NCI-H146 treated with DMSO at 0.1 percent for 48 hours (cell line): ENCODE measurements around the gene FCRL5.
A peak's percentile ranks its signal among the peaks of the same experiment; 100 is the strongest.
"Not testable (repeated sequence)": the region's sequence is repeated elsewhere in the genome, so short reads cannot be mapped to it uniquely, and the experiment has no call there.

Experiments used
- DNase-seq: peaks from one replicate; lab custom pipeline; 2025; ENCODE audit not compliant: unreplicated experiment; lab: John Stamatoyannopoulos, UW

The FCRL5 gene

GRCh38 chr1:157551694-157552693 is at the start of gene FCRL5:
Gene FCRL5, minus strand, starts transcription at chr1:157552515. Its CDS starts 153 bp downstream, at chr1:157552362.
- DNase-seq: no peak

GRCh38 chr1:157600236-157600635 is 47.9 kb upstream of the FCRL5 start:
- DNase-seq: no peak

- no peak for DNase-seq
Measured at GRCh38 chr1:157597959-157598667, 45.8 kb upstream of the FCRL5 start, which contains the start of gene FCRL4. Gene FCRL4, minus strand, starts transcription at chr1:157598085. Its CDS starts 141 bp downstream, at chr1:157597944.

- DNase-seq: no peak
Measured at GRCh38 chr1:157596384-157596783, 44.1 kb upstream of the FCRL5 start.

GRCh38 chr1:157595356-157595755 is 43.0 kb upstream of the FCRL5 start:
- no peak for DNase-seq

- DNase-seq: no peak
Measured at GRCh38 chr1:157585984-157586383, 33.7 kb upstream of the FCRL5 start.

- no peak for DNase-seq
Measured at GRCh38 chr1:157584503-157584902, 32.2 kb upstream of the FCRL5 start.

GRCh38 chr1:157580828-157581210 is 28.5 kb upstream of the FCRL5 start:
- no peak for DNase-seq

- peak; percentile 16 for DNase-seq
Measured at GRCh38 chr1:157580179-157580827, 28.0 kb upstream of the FCRL5 start.

GRCh38 chr1:157577420-157577819 is 25.1 kb upstream of the FCRL5 start:
- DNase-seq: no peak

GRCh38 chr1:157575744-157576143 is 23.4 kb upstream of the FCRL5 start:
- DNase-seq: no peak

- DNase-seq: no peak
Measured at GRCh38 chr1:157574836-157575235, 22.5 kb upstream of the FCRL5 start.

GRCh38 chr1:157566484-157567300 is 14.4 kb upstream of the FCRL5 start:
- no peak for DNase-seq

GRCh38 chr1:157562515-157562914 is 10.2 kb upstream of the FCRL5 start:
- DNase-seq: no peak

GRCh38 chr1:157558119-157558518 is 5.8 kb upstream of the FCRL5 start:
- no peak for DNase-seq

GRCh38 chr1:157548081-157548480 is 4.2 kb downstream of the FCRL5 start:
- DNase-seq: not testable (repeated sequence)

- no peak for DNase-seq
Measured at GRCh38 chr1:157542676-157543075, 9.6 kb downstream of the FCRL5 start.

GRCh38 chr1:157540852-157541251 is 11.5 kb downstream of the FCRL5 start:
- no peak for DNase-seq

- no peak for DNase-seq
Measured at GRCh38 chr1:157540160-157540748, 12.1 kb downstream of the FCRL5 start.

GRCh38 chr1:157539568-157539967 is 12.7 kb downstream of the FCRL5 start:
- no peak for DNase-seq
